ENCODE measurements around the gene PTGER1.

GRCh38 chr19:14487370-14488125 lies 12.4 kb upstream of the PTGER1 start:
- TF ChIP-seq CTCF (conservative IDR thresholded peaks at IDR 0.05; ENCODE audit: low read depth, low read length) (no peak), EZH2phosphoT487 (IDR thresholded peaks at IDR 0.05; ENCODE audit: borderline replicate concordance, low read length) (no peak)
